Head of caudate nucleus (tissue), 42 donors: Measurements from ENCODE around the gene RALGAPA2.

Source experiments
- DNase-seq, 42 donors: peaks; one replicate each; pipeline versions ENCODE4 v3.0.0 to v3.0.0-alpha.2; 2020 to 2021; ENCODE audit warnings: mixed read lengths in 7 of 42
- intact Hi-C: fragments of 100-400 bp; cut with DNase I; formaldehyde crosslinking; loops from one replicate; pipeline ENCODE4 v1.15.0; 2022

The RALGAPA2 gene

GRCh38 chr20:20655883-20656282 is 56.6 kb downstream of the RALGAPA2 start:
- DNase-seq: no peak
- intact Hi-C loops: no loop called here

GRCh38 chr20:20649945-20650344 is 62.5 kb downstream of the RALGAPA2 start:
- intact Hi-C loops: no loop called here
- no peak for DNase-seq

GRCh38 chr20:20643927-20644326 is 68.5 kb downstream of the RALGAPA2 start:
- no peak for DNase-seq
- intact Hi-C loops: no loop called here

GRCh38 chr20:20641783-20642182 is 70.7 kb downstream of the RALGAPA2 start:
- intact Hi-C loops: no loop called here
- no peak for DNase-seq

- DNase-seq: no peak
- intact Hi-C loops: no loop called here
Measured at GRCh38 chr20:20638878-20639277, 73.6 kb downstream of the RALGAPA2 start.

GRCh38 chr20:20637998-20638725 is 74.3 kb downstream of the RALGAPA2 start:
- DNase-seq: no peak
- intact Hi-C loops: no loop called here

- intact Hi-C loops: no loop called here
- DNase-seq: no peak
Measured at GRCh38 chr20:20635006-20635405, 77.4 kb downstream of the RALGAPA2 start.

GRCh38 chr20:20632644-20633043 is 79.8 kb downstream of the RALGAPA2 start:
- no peak for DNase-seq
- intact Hi-C loops: no loop called here

- intact Hi-C loops: no loop called here
- no peak for DNase-seq
Measured at GRCh38 chr20:20630551-20630950, 81.9 kb downstream of the RALGAPA2 start.

- no peak for DNase-seq
- intact Hi-C loops: no loop called here
Measured at GRCh38 chr20:20629556-20630188, 82.8 kb downstream of the RALGAPA2 start.

GRCh38 chr20:20628314-20628713 is 84.1 kb downstream of the RALGAPA2 start:
- DNase-seq: no peak
- intact Hi-C loops: no loop called here

GRCh38 chr20:20627471-20627870 is 85.0 kb downstream of the RALGAPA2 start:
- no peak for DNase-seq
- intact Hi-C loops: no loop called here

- no peak for DNase-seq
Measured at GRCh38 chr20:20624914-20625313, 87.5 kb downstream of the RALGAPA2 start.

GRCh38 chr20:20621195-20621594 is 91.2 kb downstream of the RALGAPA2 start:
- no peak for DNase-seq
- intact Hi-C loops: no loop called here

More at GRCh38 chr20:20624914-20625313, 87.5 kb downstream of the RALGAPA2 start:
- intact Hi-C loops: no loop called here

- no peak for DNase-seq
- intact Hi-C loops: no loop called here
Measured at GRCh38 chr20:20614391-20614790, 98.1 kb downstream of the RALGAPA2 start.

- intact Hi-C loops: no loop called here
- DNase-seq: no peak
Measured at GRCh38 chr20:20612251-20612650, 100.2 kb downstream of the RALGAPA2 start.

GRCh38 chr20:20611167-20611566 is 101.3 kb downstream of the RALGAPA2 start:
- intact Hi-C loops: no loop called here
- no peak for DNase-seq

- intact Hi-C loops: no loop called here
- peak in 8 of 42 donors; percentile 6 to 26 (median 17) for DNase-seq
Measured at GRCh38 chr20:20609522-20609921, 102.9 kb downstream of the RALGAPA2 start.

- intact Hi-C loops: no loop called here
- DNase-seq: no peak
Measured at GRCh38 chr20:20608641-20609040, 103.8 kb downstream of the RALGAPA2 start.

GRCh38 chr20:20608041-20608440 is 104.4 kb downstream of the RALGAPA2 start:
- intact Hi-C loops: no loop called here

GRCh38 chr20:20606881-20607280 is 105.6 kb downstream of the RALGAPA2 start:
- DNase-seq: peak in 13 of 42 donors; percentile 11 to 67 (median 34)
- intact Hi-C loops: no loop called here

More at GRCh38 chr20:20608041-20608440, 104.4 kb downstream of the RALGAPA2 start:
- DNase-seq: no peak
